D341Med (cell line): ENCODE results near the gene TMEM125.

Experiments
- DNase-seq: peaks from one replicate; pipeline ENCODE4 v3.0.0; 2012; ENCODE audit warnings: low spot score

Gene TMEM125

DNA sequence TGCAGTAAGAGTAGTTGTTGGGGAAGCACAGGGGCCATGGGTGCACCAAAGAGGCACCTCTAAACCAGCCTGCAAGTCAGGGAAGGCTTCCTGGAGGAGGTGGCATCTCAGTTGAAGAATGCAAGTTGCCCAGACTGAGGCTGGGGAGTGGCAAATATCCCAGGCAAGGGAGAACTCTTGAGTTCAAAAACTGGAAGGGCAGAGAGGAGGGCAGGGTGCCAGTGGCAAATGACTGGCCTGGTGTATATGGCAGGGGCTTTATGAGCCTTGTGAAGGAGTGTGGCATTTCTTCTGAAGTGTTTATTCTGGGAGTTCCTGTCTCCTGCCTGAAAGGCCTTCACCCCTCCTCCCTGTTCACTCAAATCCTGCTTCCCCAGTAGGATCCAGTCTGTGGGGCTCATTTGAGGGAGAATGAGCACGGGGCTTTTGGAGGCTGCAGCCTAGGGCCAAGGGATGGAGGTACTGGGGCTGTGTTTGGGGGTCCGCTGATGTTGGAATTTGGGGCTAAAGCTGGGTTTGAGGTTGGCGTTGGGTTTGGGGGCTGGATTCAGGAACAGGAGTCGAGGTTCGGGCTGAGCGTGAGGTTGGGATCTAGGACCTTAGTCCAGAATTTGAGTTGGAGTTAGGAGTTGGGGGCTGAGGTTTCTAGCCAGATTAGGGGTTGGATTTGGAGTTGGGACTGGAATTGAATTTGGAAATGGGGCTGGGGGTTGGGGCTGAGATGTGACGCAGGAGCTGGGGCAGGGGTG, at the start of gene TMEM125:
Gene TMEM125 (plus strand): TSS at position 357 of the 749 bp plus-strand sequence. CDS start 2,740 bp downstream, outside the sequence.
- no peak for DNase-seq

DNA sequence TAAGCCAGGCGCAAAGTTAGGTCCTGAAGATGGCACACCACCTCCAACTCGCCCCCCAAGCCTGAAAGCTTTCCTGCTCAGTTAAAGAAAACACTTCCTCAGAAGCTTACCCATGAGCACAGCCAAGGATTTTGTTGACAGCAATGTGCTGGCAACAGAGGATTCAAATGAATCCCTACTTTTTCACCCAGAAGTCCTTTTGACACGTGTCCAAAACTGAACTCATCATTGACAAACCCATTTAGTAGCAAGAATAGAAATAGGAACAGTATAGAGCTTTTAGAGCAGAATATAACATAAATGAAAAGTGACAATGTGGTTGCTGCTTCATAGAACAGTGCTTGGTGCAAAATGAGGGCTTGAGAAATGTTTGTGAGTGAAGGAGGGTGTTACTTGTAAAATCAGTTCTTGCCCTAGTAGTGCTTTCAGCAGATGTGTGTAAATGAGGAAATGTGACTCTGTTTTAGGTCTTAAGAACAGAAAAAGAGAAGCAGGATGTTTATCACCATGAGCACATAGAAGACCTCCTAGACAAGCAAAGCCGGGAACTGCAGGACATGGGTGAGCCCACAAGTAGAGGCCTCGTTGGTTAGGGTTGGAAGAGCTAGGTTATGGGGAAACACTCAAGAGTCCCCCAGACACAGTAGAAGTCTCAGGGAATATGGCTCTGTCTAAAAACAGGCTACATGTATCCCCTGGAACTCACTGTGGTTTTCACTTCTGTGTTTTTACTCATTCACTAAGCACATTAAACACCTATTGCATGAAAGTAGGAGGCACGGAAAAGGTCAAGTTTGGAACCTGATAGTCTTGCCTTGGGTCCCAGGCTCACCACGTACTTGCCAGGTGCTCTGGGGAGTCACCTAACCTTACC, 48.6 kb upstream of the TMEM125 start:
- no peak for DNase-seq

- DNase-seq, result no peak
Observed at GRCh38 chr1:43221797-43222196, 48.0 kb upstream of the TMEM125 start.

DNA sequence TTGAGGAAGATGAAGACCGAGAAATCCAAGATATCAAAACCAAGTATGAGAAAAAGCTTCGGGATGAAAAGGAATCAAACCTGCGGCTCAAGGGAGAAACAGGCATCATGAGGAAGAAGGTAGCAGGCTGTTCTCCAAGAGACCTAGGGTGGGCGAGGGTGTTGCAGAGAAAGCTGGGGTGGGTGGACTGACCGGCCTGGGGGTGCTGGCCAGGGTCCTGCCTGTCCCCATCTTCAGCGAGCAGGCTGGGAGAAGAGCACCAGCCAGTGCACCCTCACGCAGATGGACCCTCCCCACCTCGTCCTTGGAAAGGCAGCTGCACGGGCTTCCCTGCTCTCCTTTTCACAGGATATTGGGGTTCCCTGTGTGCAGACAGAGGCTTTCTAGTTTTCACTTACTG, 46.9 kb upstream of the TMEM125 start:
- DNase-seq, result no peak

- no peak for DNase-seq
Observed at GRCh38 chr1:43225168-43225567, 44.6 kb upstream of the TMEM125 start.

- DNase-seq, result peak; percentile 82
Observed at GRCh38 chr1:43227143-43227764, 42.5 kb upstream of the TMEM125 start.

- no peak for DNase-seq
Observed at GRCh38 chr1:43229826-43230780, 39.7 kb upstream of the TMEM125 start.

DNA sequence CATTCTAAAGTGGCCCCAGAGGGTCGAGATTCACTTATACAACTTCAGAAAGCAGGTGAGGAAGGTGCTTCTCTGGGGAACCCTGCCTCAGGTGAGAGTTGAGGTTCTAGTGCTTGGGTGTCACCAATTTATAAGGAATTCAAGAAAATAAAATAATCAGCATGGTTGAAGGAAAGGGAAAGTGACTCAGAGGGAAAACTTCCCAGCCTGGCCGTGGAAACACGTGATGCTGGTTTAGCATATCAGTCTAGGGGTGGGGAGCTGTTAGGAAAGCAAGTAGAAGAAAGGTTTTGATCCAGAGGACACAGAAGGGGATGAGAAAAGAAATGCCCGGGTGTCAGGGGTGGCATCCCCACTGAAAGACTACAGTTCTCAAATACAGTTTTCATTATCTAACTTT, 37.7 kb upstream of the TMEM125 start:
- DNase-seq, result no peak

GRCh38 chr1:43232482-43232881, 37.3 kb upstream of the TMEM125 start:
- no peak for DNase-seq

DNA sequence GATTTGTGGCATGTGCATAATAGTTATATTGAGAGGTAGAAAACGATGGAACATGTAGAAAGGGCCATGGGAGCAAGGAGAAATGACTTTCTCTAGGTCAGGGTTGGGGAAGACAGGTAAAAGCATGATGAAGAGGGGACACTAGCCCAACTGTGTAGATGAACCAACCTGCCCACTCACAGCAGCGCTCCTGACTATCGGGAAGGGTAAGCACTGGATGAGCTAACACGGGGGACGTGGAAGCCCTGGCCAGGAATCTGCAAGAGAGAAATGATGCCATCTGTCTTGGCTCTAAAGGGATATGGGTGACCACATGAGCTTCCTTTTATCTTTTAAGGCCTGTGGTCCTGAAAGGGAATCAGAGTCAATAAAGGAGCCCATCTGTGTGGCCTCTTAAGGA, 36.2 kb upstream of the TMEM125 start:
- no peak for DNase-seq

GRCh38 chr1:43234267-43234666, 35.5 kb upstream of the TMEM125 start:
- no peak for DNase-seq

DNA sequence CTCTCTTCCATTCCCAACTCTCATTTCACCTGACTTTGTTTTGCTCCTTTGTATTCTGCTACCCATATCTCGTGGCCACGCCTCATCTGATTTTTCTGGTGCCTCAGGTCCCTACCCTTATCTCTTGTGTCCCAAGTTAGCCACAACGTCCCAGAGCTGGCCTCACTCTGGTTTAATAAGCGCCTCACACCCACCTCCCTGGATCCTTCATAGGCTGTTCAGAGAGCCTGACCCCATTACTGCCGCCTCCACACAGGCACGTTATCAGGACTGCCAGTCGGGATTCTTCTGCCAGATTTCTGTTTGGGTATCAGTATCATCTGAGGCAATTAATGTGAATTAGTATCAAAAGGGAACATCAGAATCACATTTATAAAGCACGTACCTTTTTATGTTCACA, 34.7 kb upstream of the TMEM125 start:
- DNase-seq, result no peak

- DNase-seq, result no peak
Observed at GRCh38 chr1:43235451-43236121, 34.2 kb upstream of the TMEM125 start.

GRCh38 chr1:43237121-43237520, 32.7 kb upstream of the TMEM125 start:
- DNase-seq, result no peak

GRCh38 chr1:43238085-43238484, 31.7 kb upstream of the TMEM125 start:
- DNase-seq, result peak; percentile 70

GRCh38 chr1:43238991-43239469, 30.8 kb upstream of the TMEM125 start:
- DNase-seq, result no peak

GRCh38 chr1:43239484-43239883, 30.3 kb upstream of the TMEM125 start:
- no peak for DNase-seq

- DNase-seq, result no peak
Observed at GRCh38 chr1:43241413-43241836, 28.4 kb upstream of the TMEM125 start.

DNA sequence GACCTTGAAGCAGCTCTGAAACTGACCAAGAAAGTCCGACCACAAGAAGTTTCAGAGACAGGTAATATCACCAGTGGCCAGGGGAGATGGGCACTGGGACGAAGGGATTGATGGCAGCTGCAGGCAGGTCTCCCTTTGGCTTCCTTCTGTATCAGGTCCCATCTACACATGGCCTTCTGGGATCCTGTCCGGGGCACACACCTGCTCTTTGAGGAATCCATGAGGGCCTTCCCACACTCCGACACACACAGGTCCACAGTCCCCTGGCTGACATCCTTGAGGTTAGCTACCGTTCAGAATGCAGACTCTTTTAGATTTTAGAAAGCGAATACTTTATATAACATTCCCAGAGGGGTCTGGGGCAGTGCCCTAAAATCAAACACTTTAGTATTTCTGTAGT, 26.5 kb upstream of the TMEM125 start:
- no peak for DNase-seq

- no peak for DNase-seq
Observed at GRCh38 chr1:43246466-43247213, 23.1 kb upstream of the TMEM125 start.
